GM06990 (cell line): ENCODE data around the gene IGHMBP2.
A peak's percentile ranks its signal among the peaks of the same experiment; 100 is the strongest.

Source experiments
- DNase-seq: peaks from one replicate; pipeline ENCODE4 v3.0.0-alpha.2; 2011; ENCODE audit not compliant: insufficient read length; ENCODE audit errors: extremely low read depth
- H3K27me3 ChIP-seq: replicated peaks from 2 replicates; pipeline ENCODE4 v1.6.0; 2011; ENCODE audit warnings: low read length; ENCODE audit not compliant: control insufficient read depth, insufficient read depth
- H3K36me3 ChIP-seq: 2 replicates; pipeline ENCODE4 v1.5.1; 2011; ENCODE audit warnings: low read length; ENCODE audit not compliant: control insufficient read depth, insufficient read depth
- H3K4me3 ChIP-seq: replicated peaks from 2 replicates; pipeline ENCODE4 v1.5.1; 2011; ENCODE audit warnings: low read depth, mild to moderate bottlenecking, control low read depth, low read length
- CTCF ChIP-seq: IDR thresholded peaks from 2 replicates; pipeline ENCODE4 v1.5.1; 2011; ENCODE audit warnings: low read length, control low read depth, mild to moderate bottlenecking, inconsistent platforms; ENCODE audit not compliant: insufficient read depth, poor library complexity, severe bottlenecking

IGHMBP2 gene

DNA sequence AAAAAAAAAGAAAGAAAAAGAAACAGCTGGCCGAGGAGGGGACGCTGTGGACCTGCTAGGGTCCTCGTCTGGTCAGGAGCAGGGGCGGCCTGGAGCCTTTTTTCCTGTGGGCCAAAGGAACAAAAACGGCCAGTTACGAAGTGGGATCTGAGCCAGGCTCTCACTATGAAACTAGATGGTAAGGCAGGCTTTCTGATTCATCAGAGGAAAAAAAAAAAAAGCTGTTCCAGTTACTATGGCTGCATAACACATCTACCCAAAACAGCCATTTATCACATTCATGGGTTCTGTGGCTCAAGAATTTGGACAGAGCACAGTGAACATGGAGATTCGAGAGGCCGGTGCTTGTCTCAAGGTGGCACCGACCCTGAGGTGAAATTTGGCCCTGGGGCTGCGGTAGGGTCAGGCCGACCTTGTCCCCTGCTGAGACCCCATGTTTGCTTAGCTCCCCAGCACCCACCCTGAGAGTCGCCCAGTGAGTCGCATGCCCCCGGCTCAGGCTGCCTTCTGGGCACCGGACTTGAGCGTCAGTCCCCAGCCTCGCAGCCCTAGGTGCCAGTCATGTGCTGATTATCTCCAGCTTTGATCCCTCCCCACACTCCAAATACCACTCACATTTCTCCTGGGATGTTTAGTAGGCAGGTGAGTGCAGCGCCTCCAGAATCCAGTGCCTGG, 42.9 kb downstream of the IGHMBP2 start:
- TF ChIP-seq CTCF, result no peak
- DNase-seq, result no peak
- Histone ChIP-seq H3K36me3 (no peaks in the 10 kb centered on the region), H3K4me3 (no peak overlapping the region), H3K27me3 (no peaks in the 10 kb centered on the region)

- DNase-seq, result no peak
- H3K27me3 ChIP-seq, result no peaks in the 10 kb centered on the region
- no peak overlapping the region for H3K4me3 ChIP-seq
- no peak for TF ChIP-seq CTCF
- no peaks in the 10 kb centered on the region for H3K36me3 ChIP-seq
Observed at GRCh38 chr11:68947151-68947550, 43.5 kb downstream of the IGHMBP2 start.

- no peak for DNase-seq
- Histone ChIP-seq H3K36me3 (no peaks in the 10 kb centered on the region), H3K27me3 (no peaks in the 10 kb centered on the region), H3K4me3 (no peak overlapping the region)
- no peak for TF ChIP-seq CTCF
Observed at GRCh38 chr11:68948496-68948895, 44.8 kb downstream of the IGHMBP2 start.

GRCh38 chr11:68948935-68949334, 45.2 kb downstream of the IGHMBP2 start:
- Histone ChIP-seq H3K4me3 (no peak overlapping the region), H3K27me3 (no peaks in the 10 kb centered on the region), H3K36me3 (no peaks in the 10 kb centered on the region)
- no peak for TF ChIP-seq CTCF
- DNase-seq, result no peak

DNA sequence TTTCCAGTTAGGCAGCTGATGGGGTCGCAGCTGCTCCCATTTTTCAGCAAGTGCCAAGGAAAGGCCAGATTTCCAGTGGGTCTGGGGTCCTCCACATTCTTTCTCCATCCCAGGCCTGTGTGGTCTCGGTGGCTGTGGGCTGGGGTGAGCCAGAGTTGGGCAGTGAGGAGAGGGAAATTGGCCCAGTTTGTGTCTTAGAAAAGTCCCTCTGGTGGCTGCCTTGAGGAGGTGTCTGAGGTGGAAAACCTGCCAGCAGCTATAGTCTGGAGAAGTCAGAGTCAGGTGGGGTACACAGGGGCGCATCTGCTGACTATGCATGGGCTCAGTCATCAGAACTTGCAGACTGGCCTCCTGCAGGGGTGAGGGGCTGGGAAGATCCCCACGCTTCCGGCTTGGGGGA, 46.6 kb downstream of the IGHMBP2 start:
- H3K27me3 ChIP-seq, result no peaks in the 10 kb centered on the region
- H3K36me3 ChIP-seq, result no peaks in the 10 kb centered on the region
- no peak for DNase-seq
- no peak overlapping the region for H3K4me3 ChIP-seq
- TF ChIP-seq CTCF, result peak; percentile 24

DNA sequence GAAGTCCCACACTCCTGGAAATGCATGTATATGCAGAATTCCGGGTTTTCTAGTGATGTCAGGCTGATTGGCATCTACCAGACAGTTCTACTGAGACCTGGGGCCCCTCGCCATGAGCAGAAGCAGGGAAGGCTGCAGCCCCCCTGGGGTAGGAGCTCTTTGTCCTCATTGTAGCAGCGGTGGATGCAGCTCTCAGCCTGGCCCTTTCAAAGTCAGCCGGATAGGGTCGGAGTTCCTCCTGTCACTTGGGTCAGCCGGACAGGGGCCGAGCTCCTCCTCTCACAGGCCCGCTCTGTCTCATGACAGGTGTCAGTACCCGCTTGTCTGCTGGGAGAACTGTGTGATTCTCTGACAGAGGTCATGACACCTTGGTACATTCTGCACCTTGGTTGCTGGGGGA, 47.1 kb downstream of the IGHMBP2 start:
- no peak for DNase-seq
- no peak for TF ChIP-seq CTCF
- Histone ChIP-seq H3K27me3 (no peaks in the 10 kb centered on the region), H3K36me3 (no peaks in the 10 kb centered on the region), H3K4me3 (no peak overlapping the region)
